ENCODE measurements around the gene TNPO1.

- TF ChIP-seq POLR2A (IDR thresholded peaks at IDR 0.05) (no peak), CTCF (IDR thresholded peaks at IDR 0.05) (no peak), EP300 (IDR thresholded peaks at IDR 0.05) (no peak)
Measured at GRCh38 chr5:72849546-72849945, 33.1 kb downstream of the TNPO1 start.
